ENCODE results near the gene MAP7. TPM values are rescaled to one million over a fixed set of nuclear protein-coding genes. Genes with fewer than 3 reads are reported as not detected.
"Not testable (repeated sequence)": the region's sequence is repeated elsewhere in the genome, so short reads cannot be mapped to it uniquely, and the experiment has no call there.

Gene MAP7
- total and polyA plus RNA-seq, 2 donors (not counting 3 experiments of a cell fraction or from before 2014, with no cell fraction given) = 0.07 to 0.42 TPM

DNA sequence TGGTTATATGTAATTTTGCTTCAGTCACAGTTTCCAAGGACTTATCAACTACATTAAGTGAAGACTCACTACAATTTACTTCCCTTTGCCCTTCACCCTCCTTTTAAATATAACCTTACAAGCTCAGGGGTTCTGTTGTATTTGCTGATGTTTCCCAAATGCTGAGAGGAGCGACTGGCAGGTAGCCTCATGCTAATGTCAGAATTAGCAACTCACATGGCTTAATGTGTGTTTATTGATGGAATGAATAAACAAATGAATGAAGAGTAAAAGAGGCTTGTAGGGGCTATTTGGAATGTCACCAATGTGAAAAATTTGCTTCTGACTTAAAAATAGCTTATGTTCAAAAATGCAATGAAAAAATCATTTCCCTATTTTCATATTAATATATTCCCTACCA lies 41.4 kb upstream of the MAP7 start:
- FAIRE-seq (no peak), DNase-seq (ENCODE audit: low read depth, low spot score) (no peak)
- H2AFZ ChIP-seq (ENCODE audit: low read depth, low read length) = no peak overlapping the region
- no peaks in the 10 kb centered on the region for H3K79me2 ChIP-seq (ENCODE audit: control insufficient read depth, insufficient read depth, low read length)
- no peak overlapping the region for H3K4me2 ChIP-seq (ENCODE audit: insufficient read depth, low read length)
- BruUV-seq (replicated peaks) = no TSS peak
- H3K9me1 ChIP-seq (replicated peaks; ENCODE audit: control insufficient read depth, extremely low read depth, insufficient read depth, low read length) = no peaks in the 10 kb centered on the region
- no peak overlapping the region for H3K9ac ChIP-seq (replicated peaks; ENCODE audit: extremely low read depth, insufficient read depth, low read length)
- ChIA-PET CTCF (interaction anchor here (1.1 kb wide), 1 partner anchor 201 kb away, joined by 4 read pairs; the partner anchor contains the start of gene MAP3K5), POLR2A (no interaction called here)
- intact Hi-C loops (cut with micrococcal nuclease) (no loop called here), dilution Hi-C loops (cut with MboI; ENCODE audit: extremely low pct_ligation_motif_present, low sequenced_read_pairs) (no loop called here)
- H4K20me1 ChIP-seq (replicated peaks; ENCODE audit: control insufficient read depth, extremely low read depth, insufficient read depth, low read length) = no peaks in the 10 kb centered on the region
- H3K27me3 ChIP-seq (ENCODE audit: control insufficient read depth in 2 of 2, insufficient read depth in 2 of 2, low read length in 2 of 2) = no peaks in the 10 kb centered on the region
- H3K4me1 ChIP-seq (ENCODE audit: control insufficient read depth, extremely low read depth, insufficient read depth, low read length) = peaks cover 20% of the 10 kb centered on the region
- H3K36me3 ChIP-seq (ENCODE audit: control insufficient read depth in 2 of 2, extremely low read depth in 1 of 2, insufficient read depth in 2 of 2, low read length in 2 of 2) = peaks cover 0 to 2% of the 10 kb centered on the region in 2 experiments
- no peaks in the 10 kb centered on the region for H3K9me3 ChIP-seq (replicated peaks; ENCODE audit: control insufficient read depth, insufficient read depth, low read length)
- TF ChIP-seq, protein P1, sequence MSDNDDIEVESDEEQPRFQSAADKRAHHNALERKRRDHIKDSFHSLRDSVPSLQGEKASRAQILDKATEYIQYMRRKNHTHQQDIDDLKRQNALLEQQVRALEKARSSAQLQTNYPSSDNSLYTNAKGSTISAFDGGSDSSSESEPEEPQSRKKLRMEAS (IDR thresholded peaks at IDR 0.05; ENCODE audit: insufficient read depth, insufficient read length) = no peak
- no peak for TF ChIP-seq POLR2AphosphoS5 (IDR thresholded peaks at IDR 0.05; ENCODE audit: insufficient read depth, low read depth, low read length)
- no peak for TF ChIP-seq MYC (IDR thresholded peaks at IDR 0.05; ENCODE audit: low read depth, low read length)
- TF ChIP-seq JUN (IDR thresholded peaks at IDR 0.05; ENCODE audit: borderline replicate concordance, insufficient read depth, insufficient read length, low read depth) = no peak
- no peak for TF ChIP-seq POLR2A (IDR thresholded peaks at IDR 0.05; ENCODE audit: low read depth, low read length)
- no peak for TF ChIP-seq GATA2 (IDR thresholded peaks at IDR 0.05; ENCODE audit: insufficient read depth, insufficient read length, low read depth, low read length)
- no peak for TF ChIP-seq EZH2 (IDR thresholded peaks at IDR 0.05; ENCODE audit: borderline replicate concordance, low read depth, low read length, severe bottlenecking)
- TF ChIP-seq, protein P2, sequence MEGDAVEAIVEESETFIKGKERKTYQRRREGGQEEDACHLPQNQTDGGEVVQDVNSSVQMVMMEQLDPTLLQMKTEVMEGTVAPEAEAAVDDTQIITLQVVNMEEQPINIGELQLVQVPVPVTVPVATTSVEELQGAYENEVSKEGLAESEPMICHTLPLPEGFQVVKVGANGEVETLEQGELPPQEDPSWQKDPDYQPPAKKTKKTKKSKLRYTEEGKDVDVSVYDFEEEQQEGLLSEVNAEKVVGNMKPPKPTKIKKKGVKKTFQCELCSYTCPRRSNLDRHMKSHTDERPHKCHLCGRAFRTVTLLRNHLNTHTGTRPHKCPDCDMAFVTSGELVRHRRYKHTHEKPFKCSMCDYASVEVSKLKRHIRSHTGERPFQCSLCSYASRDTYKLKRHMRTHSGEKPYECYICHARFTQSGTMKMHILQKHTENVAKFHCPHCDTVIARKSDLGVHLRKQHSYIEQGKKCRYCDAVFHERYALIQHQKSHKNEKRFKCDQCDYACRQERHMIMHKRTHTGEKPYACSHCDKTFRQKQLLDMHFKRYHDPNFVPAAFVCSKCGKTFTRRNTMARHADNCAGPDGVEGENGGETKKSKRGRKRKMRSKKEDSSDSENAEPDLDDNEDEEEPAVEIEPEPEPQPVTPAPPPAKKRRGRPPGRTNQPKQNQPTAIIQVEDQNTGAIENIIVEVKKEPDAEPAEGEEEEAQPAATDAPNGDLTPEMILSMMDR (IDR thresholded peaks at IDR 0.05; ENCODE audit: extremely low read depth in 1 of 2, insufficient read depth in 1 of 2, low read depth in 1 of 2, low read length in 2 of 2) = no peak
- no peak for TF ChIP-seq FOS (IDR thresholded peaks at IDR 0.05; ENCODE audit: borderline replicate concordance, insufficient read depth, low read length)
- H3K27ac ChIP-seq (ENCODE audit: insufficient read depth, low read depth, low read length) = no peak overlapping the region
- H3K4me3 ChIP-seq (replicated peaks in 1 of 3; ENCODE audit: insufficient read depth in 1 of 3, low read depth in 1 of 3, low read length in 3 of 3) = no peak overlapping the region

DNA sequence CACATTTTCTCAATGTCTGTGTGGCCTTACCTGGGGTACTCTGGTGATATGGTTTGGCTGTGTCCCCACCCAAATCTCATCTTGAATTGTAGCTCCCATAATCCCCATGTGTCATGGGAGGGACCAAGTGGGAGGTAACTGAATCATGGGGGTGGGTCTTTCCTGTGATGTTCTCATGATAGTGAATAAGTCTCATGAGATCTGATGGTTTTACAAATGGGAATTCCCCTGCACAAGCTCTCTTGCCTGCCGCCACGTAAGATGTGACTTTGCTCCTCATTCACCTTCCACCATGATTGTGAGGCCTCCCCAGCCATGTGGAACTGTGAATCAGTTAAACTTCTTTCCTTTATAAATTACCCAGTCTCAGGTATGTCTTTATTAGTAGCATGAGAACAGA lies 40.6 kb upstream of the MAP7 start:
- H3K4me3 ChIP-seq (replicated peaks in 1 of 3; ENCODE audit: insufficient read depth in 1 of 3, low read depth in 1 of 3, low read length in 3 of 3); H2AFZ ChIP-seq (ENCODE audit: low read depth, low read length); H3K27me3 ChIP-seq (ENCODE audit: control insufficient read depth in 2 of 2, insufficient read depth in 2 of 2, low read length in 2 of 2); DNase-seq (ENCODE audit: low read depth, low spot score); H3K9ac ChIP-seq (replicated peaks; ENCODE audit: extremely low read depth, insufficient read depth, low read length); H3K9me3 ChIP-seq (replicated peaks; ENCODE audit: control insufficient read depth, insufficient read depth, low read length); H3K27ac ChIP-seq (ENCODE audit: insufficient read depth, low read depth, low read length); POLR2A ChIA-PET; dilution Hi-C loops (cut with MboI; ENCODE audit: extremely low pct_ligation_motif_present, low sequenced_read_pairs); BruUV-seq (replicated peaks); intact Hi-C loops (cut with micrococcal nuclease); H3K79me2 ChIP-seq (ENCODE audit: control insufficient read depth, insufficient read depth, low read length); H3K36me3 ChIP-seq (ENCODE audit: control insufficient read depth in 2 of 2, extremely low read depth in 1 of 2, insufficient read depth in 2 of 2, low read length in 2 of 2); H3K9me1 ChIP-seq (replicated peaks; ENCODE audit: control insufficient read depth, extremely low read depth, insufficient read depth, low read length); H3K4me2 ChIP-seq (ENCODE audit: insufficient read depth, low read length); FAIRE-seq; H4K20me1 ChIP-seq (replicated peaks; ENCODE audit: control insufficient read depth, extremely low read depth, insufficient read depth, low read length): not testable (repeated sequence)
- H3K4me1 ChIP-seq (ENCODE audit: control insufficient read depth, extremely low read depth, insufficient read depth, low read length) = peaks cover 20% of the 10 kb centered on the region
- CTCF ChIA-PET = interaction anchor here (0.7 to 1.1 kb wide), 2 partner anchors 201 to 1092 kb away, joined by 3 to 4 read pairs; partner anchors contain the start of gene MAP3K5
